Measurements from ENCODE around the gene CMBL.

- TF ChIP-seq CTCF (IDR thresholded peaks at IDR 0.05): no peak
- no peak for TF ChIP-seq POLR2A (IDR thresholded peaks at IDR 0.05)
Observed at GRCh38 chr5:10321882-10322281, 14.2 kb upstream of the CMBL start.

Measured in Peyer's patch (tissue), 4 donors.